Stimulated activated CD4-positive, alpha-beta T cell treated with anti-CD3 and anti-CD28 coated beads, Interleukin-2, amount 100 ng/mL, for 24 hours (primary cell): ENCODE results near the gene SPATA16.
"Not testable (repeated sequence)": the region's sequence is repeated elsewhere in the genome, so short reads cannot be mapped to it uniquely, and the experiment has no call there.

Experiments used
- DNase-seq, 2 donors: peaks; one replicate each; pipeline ENCODE4 v3.0.0-alpha.2; 2020

SPATA16 gene, protein sequence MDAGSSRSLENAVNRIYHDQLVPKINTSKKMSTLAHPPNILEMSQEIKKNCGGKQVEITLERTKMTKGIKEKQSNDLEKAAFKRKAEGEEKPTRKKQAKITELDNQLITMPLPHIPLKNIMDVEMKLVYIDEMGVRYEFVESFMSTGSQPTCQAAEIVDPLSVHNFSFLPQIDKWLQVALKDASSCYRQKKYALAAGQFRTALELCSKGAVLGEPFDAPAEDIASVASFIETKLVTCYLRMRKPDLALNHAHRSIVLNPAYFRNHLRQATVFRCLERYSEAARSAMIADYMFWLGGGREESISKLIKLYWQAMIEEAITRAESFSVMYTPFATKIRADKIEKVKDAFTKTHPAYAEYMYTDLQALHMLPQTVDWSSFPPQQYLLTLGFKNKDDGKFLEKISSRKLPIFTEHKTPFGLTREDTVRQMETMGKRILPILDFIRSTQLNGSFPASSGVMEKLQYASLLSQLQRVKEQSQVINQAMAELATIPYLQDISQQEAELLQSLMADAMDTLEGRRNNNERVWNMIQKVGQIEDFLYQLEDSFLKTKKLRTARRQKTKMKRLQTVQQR

DNA sequence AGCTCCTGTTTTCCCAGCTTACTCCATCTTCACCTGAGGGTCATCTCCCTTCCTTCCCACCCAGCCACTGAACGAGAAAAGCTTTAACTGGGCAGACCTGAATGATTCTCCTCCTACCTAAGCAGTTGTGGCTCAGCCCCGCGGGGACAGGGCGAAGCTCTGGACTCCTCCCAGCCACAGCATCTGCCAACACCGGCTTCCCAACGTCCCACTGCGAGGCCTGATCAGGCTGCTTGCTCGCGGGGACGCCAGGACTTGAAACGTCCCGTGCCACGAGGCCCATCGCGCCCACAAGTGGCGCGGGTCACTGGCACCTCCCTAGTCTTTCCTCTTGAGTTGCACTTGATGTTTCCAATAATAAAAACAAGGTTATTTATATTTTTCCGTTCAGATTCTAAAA is at the start of gene SPATA16:
TSS of gene SPATA16 (minus strand) at position 250 of the 400 bp plus-strand sequence. CDS start 23,504 bp downstream, outside the sequence.
- no peak for DNase-seq

GRCh38 chr3:173183022-173183421 is 42.0 kb upstream of the SPATA16 start:
- not testable (repeated sequence) for DNase-seq

DNA sequence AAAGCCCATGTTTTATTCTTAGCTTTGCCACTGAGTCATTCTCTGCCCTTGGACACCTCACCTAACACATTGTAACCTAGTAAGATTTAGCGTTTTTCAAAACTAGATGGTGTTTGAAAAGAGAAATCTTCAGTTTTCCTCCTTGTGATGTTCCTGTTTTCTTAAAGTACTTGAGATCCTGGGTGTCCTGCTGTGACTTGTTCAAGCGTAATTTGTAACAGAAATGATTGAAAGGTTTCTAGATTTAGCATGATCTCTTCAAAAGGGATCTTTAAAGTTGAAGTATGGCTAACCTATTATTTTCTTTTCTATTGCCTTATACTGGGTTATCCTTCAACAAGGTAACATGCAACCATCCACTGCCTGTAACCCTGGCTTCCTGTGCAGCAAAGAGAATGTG is 32.6 kb upstream of the SPATA16 start:
- no peak for DNase-seq

- not testable (repeated sequence) for DNase-seq
Measured at GRCh38 chr3:173159139-173159538, 18.1 kb upstream of the SPATA16 start.

- not testable (repeated sequence) for DNase-seq
Measured at GRCh38 chr3:173156533-173156932, 15.5 kb upstream of the SPATA16 start.

GRCh38 chr3:173153631-173154030 is 12.6 kb upstream of the SPATA16 start:
- no peak for DNase-seq

- DNase-seq, result no peak
Measured at GRCh38 chr3:173139420-173139819, 1.6 kb downstream of the SPATA16 start.

GRCh38 chr3:173138026-173138425 is 3.0 kb downstream of the SPATA16 start:
- DNase-seq, result no peak

GRCh38 chr3:173135059-173135458 is 6.0 kb downstream of the SPATA16 start:
- DNase-seq, result no peak

- no peak for DNase-seq
Measured at GRCh38 chr3:173128633-173129032, 12.4 kb downstream of the SPATA16 start.

DNA sequence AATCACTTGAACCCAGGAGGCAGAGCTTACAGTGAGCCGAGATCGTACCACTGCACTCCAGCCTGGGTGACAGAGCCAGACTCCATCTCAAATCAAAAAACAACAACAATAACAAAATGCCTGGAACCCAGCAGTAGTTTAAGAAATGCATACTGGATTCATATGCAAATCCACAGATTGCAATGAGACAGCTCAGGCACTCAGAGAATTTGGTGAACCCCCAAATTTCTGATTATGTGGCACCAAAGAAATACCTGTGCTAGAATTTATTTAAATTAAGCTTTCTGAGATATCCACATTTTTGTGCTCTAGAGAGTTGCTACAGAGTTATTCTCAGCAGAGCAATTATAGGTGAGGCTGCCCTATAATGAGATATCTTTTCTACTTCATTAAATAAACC is 29.7 kb downstream of the SPATA16 start:
- DNase-seq, result no peak

DNA sequence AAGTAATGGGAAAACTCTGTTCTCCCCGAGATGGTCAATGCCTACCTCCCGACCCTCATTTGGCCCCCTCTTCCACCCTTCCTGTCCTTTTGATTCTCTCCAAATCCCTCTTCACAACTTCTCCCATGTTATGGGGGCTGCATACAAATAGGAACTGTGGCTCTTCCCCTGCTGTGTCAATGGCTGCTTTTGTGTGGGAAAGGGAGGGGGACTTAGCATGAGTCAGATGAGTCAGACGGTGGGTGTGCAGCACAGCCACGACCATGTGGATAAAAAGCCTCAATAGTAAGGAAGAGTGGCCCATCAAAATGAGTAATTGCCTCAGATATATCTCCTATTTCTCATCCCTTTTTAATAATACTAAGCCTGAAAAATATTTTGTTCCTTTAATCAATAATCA is 31.9 kb downstream of the SPATA16 start:
- no peak for DNase-seq

GRCh38 chr3:173103469-173103868 is 37.6 kb downstream of the SPATA16 start:
- no peak for DNase-seq

DNA sequence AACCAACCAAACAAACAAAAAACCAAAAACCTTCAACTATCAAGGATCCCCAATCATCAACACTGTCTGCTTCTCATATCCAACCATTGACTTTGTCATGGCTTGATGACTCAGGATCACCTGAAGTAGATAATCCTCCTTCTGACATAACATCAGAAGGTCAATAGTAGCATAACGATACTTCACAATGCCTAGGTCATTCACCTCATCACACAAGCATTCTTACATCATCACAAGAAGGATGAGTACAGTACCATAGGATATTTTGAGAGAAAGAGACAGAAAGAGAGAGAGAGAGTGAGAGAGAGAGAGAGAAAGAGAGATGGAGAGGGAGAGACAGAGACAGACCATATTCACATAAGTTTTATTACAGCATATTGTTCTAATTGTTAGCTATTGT is 42.1 kb downstream of the SPATA16 start:
- no peak for DNase-seq

DNA sequence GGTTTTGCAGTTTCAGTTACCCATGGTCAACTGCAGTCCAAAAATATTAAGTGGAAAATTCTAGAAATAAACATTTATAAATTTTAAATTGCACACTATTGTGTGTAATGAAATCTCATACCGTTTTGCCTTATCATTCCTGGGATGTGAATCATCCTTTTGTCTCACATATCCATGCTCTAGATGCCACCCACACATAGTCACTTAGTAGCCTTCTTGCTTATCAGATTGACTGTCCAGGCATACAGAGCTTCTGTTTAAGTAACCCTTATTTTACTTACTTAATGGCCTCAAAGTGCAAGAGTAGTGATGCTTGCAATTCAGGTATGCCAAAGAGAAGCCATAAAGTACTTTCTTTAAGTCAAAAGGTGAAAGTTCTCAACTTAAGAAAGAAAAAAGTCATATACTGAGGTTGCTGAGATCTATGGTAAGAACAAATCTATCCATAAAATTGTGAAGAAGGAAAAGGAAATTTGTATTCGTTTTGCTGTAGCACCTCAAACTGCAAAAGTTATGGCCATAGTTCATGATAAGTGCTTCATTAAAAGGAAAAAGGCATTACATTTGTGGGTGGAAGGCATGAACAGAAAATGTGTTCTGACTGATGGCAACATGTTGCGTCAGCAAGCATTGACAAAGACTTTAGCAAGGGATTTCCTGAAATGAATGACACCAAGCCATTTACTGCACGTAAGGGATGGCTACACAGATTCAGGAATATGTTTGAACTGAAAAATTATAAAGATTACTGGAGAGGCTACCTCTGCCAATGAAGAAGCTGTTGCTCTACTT is 43.8 kb downstream of the SPATA16 start:
- no peak for DNase-seq

DNA sequence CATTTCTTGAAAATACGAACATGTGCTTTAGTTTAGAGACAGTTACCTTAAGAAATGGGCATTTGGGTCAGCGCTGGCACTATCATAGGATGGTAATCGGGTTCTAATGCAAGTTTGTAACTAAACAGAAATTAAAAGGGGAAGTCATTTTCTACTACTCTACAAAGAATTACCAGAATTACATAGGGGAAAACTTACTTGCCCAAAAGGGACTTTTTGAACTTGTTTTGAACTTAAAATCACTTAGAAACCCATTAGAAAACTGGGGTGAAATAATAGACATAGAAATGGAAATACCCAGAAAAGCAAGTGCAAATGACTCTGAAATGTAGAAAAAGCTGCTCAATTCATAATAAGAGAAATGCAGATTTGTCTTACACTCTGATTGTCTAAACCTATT is 44.9 kb downstream of the SPATA16 start:
- DNase-seq, result no peak

DNA sequence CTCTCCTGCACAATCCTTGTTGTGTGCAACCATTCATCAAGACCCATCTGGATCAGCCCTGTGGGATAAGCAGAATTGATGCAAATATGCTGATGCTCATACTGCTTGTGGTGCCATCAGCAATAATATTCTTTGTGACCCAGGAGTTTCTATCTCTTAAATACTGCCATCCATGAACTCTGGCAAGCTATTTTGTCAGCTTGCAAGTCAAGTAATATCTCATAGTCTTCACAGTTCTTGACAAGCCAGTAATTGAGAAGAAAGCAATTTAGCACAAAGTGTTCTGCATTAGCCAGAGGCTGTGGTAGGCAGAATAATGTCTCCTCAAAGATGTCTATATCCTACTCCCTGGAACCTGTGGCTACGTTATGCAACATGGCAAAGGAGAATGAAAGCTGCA is 49.0 kb downstream of the SPATA16 start:
- DNase-seq, result no peak

- no peak for DNase-seq
Measured at GRCh38 chr3:173090492-173090891, 50.5 kb downstream of the SPATA16 start.

- DNase-seq, result no peak
Measured at GRCh38 chr3:173089283-173089682, 51.8 kb downstream of the SPATA16 start.

DNA sequence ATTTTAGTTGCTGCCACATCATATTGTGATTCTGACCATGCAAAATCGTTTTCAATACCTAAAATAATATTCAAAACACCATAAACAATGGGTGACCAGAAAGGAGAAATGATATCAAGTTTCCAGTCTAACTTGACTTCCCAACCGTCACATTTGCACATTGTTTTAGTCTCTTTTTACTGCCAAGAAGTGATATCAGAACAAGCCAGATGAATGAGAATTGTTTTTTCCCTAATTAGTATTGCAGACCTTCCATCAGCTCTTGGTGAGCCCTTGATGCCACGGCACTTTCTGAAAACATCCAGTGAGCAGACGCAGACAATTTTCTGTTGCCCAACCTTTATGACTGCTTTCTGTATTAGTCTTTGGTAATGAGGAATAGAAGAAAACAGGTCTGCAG is 62.5 kb downstream of the SPATA16 start:
- DNase-seq, result no peak

- no peak for DNase-seq
Measured at GRCh38 chr3:173066044-173067004, 74.7 kb downstream of the SPATA16 start.

- DNase-seq, result no peak
Measured at GRCh38 chr3:173065543-173065981, 75.5 kb downstream of the SPATA16 start.
